Right lung (tissue), 5 donors: Measurements from ENCODE around the gene FOXD1. TPM values are rescaled to one million over a fixed set of nuclear protein-coding genes. Genes with fewer than 3 reads are reported as not detected.
"Not testable (repeated sequence)": the region's sequence is repeated elsewhere in the genome, so short reads cannot be mapped to it uniquely, and the experiment has no call there.

ENCODE experiments used
- DNase-seq, 2 donors: peaks; one replicate each; pipeline ENCODE4 v3.0.0-alpha.2; 2013
- polyA plus RNA-seq, 5 donors: library from polyadenylated mRNA; unstranded; fragments of 120-200 nt; gene quantifications; one replicate each; pipeline versions ENCODE4 v1.2.1 to v1.2.3, GENCODE V29; 2013; ENCODE audit warnings: inconsistent platforms in 1 of 5, low replicate concordance in 1 of 5; ENCODE audit not compliant: insufficient read length in 5 of 5, insufficient read depth in 1 of 5

The FOXD1 gene
- polyA plus RNA-seq, 5 donors = 0.10 to 0.25 (median 0.13) TPM; not detected in 2

- DNase-seq = no peak
These were observed 31.1 kb downstream of the FOXD1 start for GRCh38 chr5:73417303-73418034.

- DNase-seq = no peak
These were observed 33.0 kb downstream of the FOXD1 start for GRCh38 chr5:73415617-73416016.

GRCh38 chr5:73415171-73415570, 33.4 kb downstream of the FOXD1 start:
- no peak for DNase-seq

GRCh38 chr5:73412597-73412988, 36.0 kb downstream of the FOXD1 start:
- no peak for DNase-seq

GRCh38 chr5:73411936-73412596, 36.5 kb downstream of the FOXD1 start:
- no peak for DNase-seq

GRCh38 chr5:73409927-73410326, 38.6 kb downstream of the FOXD1 start:
- DNase-seq = not testable (repeated sequence)

GRCh38 chr5:73405691-73406090, 42.9 kb downstream of the FOXD1 start:
- no peak for DNase-seq

GRCh38 chr5:73399775-73400174, 48.8 kb downstream of the FOXD1 start:
- DNase-seq = no peak

Other genes with a start within 250 kb of the FOXD1 start
- 1,000 to 10,000 TPM in 1 of 5 donors, 100 to 1,000 TPM in 4; 913 to 1,026 (median 931) TPM for gene BTF3, start 49.7 kb upstream of the FOXD1 start, polyA plus RNA-seq
- gene ANKRA2, start 116.9 kb upstream of the FOXD1 start, polyA plus RNA-seq = 100 to 1,000 TPM in 1 of 5 donors, 10 to 100 TPM in 4; 48.4 to 109 (median 70.6) TPM
- gene UTP15, start 117.0 kb upstream of the FOXD1 start, polyA plus RNA-seq = 10 to 100 TPM; 15.3 to 21.0 (median 18.0) TPM
- gene ARHGEF28, start 177.4 kb upstream of the FOXD1 start, polyA plus RNA-seq = 10 to 100 TPM in 3 of 5 donors, 1 to 10 TPM in 2; 8.2 to 16.8 (median 10.2) TPM